Left ventricle myocardium inferior (tissue), 1 donor: ENCODE data around the gene PARD3B. TPM values are rescaled to one million over a fixed set of nuclear protein-coding genes. Genes with fewer than 3 reads are reported as not detected.

ENCODE experiments used
- DNase-seq: peaks from one replicate; pipeline ENCODE4 v3.0.0-alpha.2; 2020
- H3K27ac ChIP-seq: fragments of 200-600 bp; replicated peaks from 2 replicates; pipeline ENCODE4 v1.8.0; 2021
- H3K27me3 ChIP-seq: fragments of 200-600 bp; 2 replicates; pipeline ENCODE4 v1.8.0; 2021; ENCODE audit warnings: low read depth
- H3K36me3 ChIP-seq: fragments of 200-600 bp; 2 replicates; pipeline ENCODE4 v1.8.0; 2021
- H3K4me1 ChIP-seq: fragments of 200-600 bp; 2 replicates; pipeline ENCODE4 v1.8.0; 2021
- H3K4me3 ChIP-seq: fragments of 200-600 bp; 2 replicates; pipeline ENCODE4 v1.8.0; 2021; ENCODE audit warnings: mild to moderate bottlenecking, moderate library complexity
- H3K9me3 ChIP-seq: fragments of 200-600 bp; replicated peaks from 2 replicates; pipeline ENCODE4 v1.8.0; 2021
- intact Hi-C: fragments of 100-400 bp; cut with micrococcal nuclease; formaldehyde crosslinking; loops from one replicate; pipeline ENCODE4 v1.11.0; 2022
- total RNA-seq: library from RNA; stranded (reverse); fragmentation: NEBNext Ultra II Directional; extraction: Animal tissue kit (Norgen Biotek cat#: 25700); gene quantifications from one replicate; pipeline ENCODE4 v1.2.1, GENCODE V29; 2021
- TF ChIP-seq, protein P1 (sequence below): fragments of 200-600 bp; IDR thresholded peaks from 2 replicates; pipeline ENCODE4 v1.8.0; 2021; ENCODE audit warnings: antibody characterized with exemption, mild to moderate bottlenecking, borderline replicate concordance
- donor health status: DM: no; HTN: yes; CAD: no; lungs with severe emphysema.

Gene PARD3B
- total RNA-seq, 1 donor from 2014 or later, result 9.1 TPM

DNA sequence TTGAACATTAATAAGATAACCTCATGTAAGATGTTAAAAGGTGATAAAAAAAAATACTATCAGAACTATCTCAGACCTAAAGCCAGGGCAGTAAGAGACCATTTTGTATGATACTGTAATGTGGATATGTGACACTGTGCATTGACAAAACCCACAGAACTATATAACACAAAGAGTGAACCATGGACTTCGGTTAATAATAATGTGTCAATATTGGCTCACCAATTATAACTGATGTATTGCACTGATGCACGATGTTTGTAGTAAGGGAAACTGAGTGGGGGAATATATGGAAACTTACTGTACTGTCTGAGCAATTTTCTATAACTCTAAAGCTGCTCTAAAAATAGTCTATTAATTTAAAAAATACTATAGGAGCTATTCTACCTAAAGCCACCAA lies 40.7 kb upstream of the PARD3B start:
- H3K36me3 ChIP-seq, result no peaks in the 10 kb centered on the region
- no peaks in the 10 kb centered on the region for H3K4me1 ChIP-seq
- no peak for DNase-seq
- intact Hi-C loops, result no loop called here
- H3K9me3 ChIP-seq, result no peaks in the 10 kb centered on the region
- H3K27ac ChIP-seq, result no peak overlapping the region
- no peak overlapping the region for H3K4me3 ChIP-seq
- no peaks in the 10 kb centered on the region for H3K27me3 ChIP-seq
- TF ChIP-seq, protein P1, sequence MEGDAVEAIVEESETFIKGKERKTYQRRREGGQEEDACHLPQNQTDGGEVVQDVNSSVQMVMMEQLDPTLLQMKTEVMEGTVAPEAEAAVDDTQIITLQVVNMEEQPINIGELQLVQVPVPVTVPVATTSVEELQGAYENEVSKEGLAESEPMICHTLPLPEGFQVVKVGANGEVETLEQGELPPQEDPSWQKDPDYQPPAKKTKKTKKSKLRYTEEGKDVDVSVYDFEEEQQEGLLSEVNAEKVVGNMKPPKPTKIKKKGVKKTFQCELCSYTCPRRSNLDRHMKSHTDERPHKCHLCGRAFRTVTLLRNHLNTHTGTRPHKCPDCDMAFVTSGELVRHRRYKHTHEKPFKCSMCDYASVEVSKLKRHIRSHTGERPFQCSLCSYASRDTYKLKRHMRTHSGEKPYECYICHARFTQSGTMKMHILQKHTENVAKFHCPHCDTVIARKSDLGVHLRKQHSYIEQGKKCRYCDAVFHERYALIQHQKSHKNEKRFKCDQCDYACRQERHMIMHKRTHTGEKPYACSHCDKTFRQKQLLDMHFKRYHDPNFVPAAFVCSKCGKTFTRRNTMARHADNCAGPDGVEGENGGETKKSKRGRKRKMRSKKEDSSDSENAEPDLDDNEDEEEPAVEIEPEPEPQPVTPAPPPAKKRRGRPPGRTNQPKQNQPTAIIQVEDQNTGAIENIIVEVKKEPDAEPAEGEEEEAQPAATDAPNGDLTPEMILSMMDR, result no peak

DNA sequence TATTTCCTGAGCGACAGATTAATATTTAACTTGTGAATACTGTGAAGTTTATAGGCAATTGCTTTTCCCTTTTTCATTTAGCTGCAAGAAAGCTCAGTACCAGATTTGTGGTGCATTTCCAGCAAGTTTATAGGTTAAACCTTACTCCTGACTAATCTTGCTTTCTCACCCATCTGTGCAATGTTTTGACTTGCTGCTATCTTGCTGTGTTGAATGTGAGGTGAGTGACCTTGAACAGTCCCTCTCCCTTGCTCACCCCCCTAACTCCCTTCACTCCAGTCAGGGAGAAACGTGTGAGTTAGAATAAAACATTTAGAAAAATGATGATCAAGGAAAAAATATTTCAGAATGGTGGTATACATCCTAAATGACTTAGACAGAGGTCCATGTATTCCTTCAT lies 39.8 kb upstream of the PARD3B start:
- no peak for DNase-seq
- H3K27ac ChIP-seq, result no peak overlapping the region
- no peak overlapping the region for H3K4me3 ChIP-seq
- H3K9me3 ChIP-seq, result no peaks in the 10 kb centered on the region
- no peaks in the 10 kb centered on the region for H3K36me3 ChIP-seq
- H3K4me1 ChIP-seq, result no peaks in the 10 kb centered on the region
- TF ChIP-seq, protein P1, result no peak
- intact Hi-C loops, result no loop called here
- no peaks in the 10 kb centered on the region for H3K27me3 ChIP-seq

DNA sequence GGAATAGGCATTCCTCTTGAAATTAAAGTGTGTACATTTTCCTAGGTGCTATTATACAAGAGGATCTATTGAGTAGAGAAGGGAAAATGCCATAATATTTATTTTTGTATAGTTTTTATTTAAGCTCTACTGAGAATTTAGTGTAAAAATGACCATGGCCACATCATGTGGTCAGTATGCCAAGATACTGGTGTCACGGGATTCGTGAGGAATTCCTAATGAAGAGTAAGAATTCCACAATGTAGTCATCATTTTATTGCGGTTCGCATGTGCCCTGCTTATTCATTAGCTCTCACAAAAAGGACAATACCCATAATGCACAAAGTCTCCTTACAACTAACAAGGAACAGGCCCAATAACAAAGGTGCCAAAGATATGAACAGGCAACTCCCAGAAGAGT lies 39.3 kb upstream of the PARD3B start:
- no peaks in the 10 kb centered on the region for H3K27me3 ChIP-seq
- TF ChIP-seq, protein P1, result no peak
- no peaks in the 10 kb centered on the region for H3K9me3 ChIP-seq
- no peaks in the 10 kb centered on the region for H3K36me3 ChIP-seq
- no peak overlapping the region for H3K4me3 ChIP-seq
- intact Hi-C loops, result no loop called here
- H3K27ac ChIP-seq, result no peak overlapping the region
- H3K4me1 ChIP-seq, result no peaks in the 10 kb centered on the region
- DNase-seq, result no peak

DNA sequence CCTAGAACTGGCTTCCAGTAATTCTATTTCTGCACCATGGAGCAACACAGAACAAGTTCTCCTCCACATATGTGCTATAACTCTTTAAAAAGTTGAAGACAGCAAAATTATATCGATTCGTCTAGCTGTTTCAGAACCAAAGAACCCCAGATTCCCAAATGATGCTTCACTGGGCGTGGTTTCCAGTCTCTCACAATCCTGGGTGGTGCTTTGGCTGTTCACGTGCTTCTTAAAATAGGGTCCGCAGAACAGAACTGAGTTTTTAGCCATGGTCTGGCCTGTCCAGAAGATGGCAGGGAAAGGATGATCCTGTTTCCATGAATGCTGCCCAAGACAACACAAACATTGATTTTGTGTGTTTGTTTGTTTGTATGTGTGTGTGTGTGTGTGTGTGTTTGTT lies 37.6 kb upstream of the PARD3B start:
- Histone ChIP-seq H3K4me3 (no peak overlapping the region), H3K27me3 (no peaks in the 10 kb centered on the region), H3K4me1 (no peaks in the 10 kb centered on the region), H3K9me3 (no peaks in the 10 kb centered on the region), H3K27ac (no peak overlapping the region), H3K36me3 (no peaks in the 10 kb centered on the region)
- TF ChIP-seq, protein P1, result no peak
- DNase-seq, result no peak
- intact Hi-C loops, result no loop called here

DNA sequence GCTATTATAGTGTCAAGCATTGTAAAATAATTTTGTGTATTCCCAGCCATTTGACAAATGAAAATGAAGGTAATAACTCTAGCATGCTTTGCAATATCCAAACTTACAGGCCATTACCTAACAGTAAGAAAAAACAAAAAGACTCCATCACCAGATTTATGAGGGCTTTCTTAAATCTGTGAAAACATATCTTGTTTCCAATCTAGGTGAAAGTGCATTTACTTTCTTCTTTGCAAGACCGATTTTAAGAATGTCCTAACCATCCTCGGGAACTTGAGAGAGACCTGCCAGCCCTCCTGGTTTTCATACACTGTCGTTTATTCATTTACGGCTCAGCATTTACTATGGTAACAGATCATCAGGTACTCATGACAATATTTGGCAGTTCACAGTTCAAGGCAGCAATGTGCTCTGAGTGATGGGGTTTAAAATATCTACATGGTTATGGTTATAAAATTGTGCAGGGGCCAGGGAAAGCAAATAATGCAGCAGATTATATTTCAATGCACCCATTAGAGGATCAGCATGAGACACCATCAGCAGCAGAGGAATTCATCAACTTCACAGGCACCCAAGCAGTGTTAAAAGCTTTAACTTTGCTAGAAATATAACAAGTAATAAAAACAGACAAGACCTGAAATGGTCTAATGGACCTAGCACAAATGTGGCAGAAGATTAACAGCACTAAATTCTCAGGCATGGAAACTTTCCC lies 34.4 kb upstream of the PARD3B start:
- intact Hi-C loops, result no loop called here
- Histone ChIP-seq H3K36me3 (no peaks in the 10 kb centered on the region), H3K9me3 (no peaks in the 10 kb centered on the region), H3K27ac (no peak overlapping the region), H3K4me1 (no peaks in the 10 kb centered on the region), H3K27me3 (no peaks in the 10 kb centered on the region), H3K4me3 (no peak overlapping the region)
- DNase-seq, result no peak
- TF ChIP-seq, protein P1, result no peak
